NB4 (cell line): Measurements from ENCODE around the gene OTUD3.

Experiments used
- CTCF ChIP-seq: IDR thresholded peaks from one replicate; pipeline ENCODE4 v1.5.1; 2012; ENCODE audit warnings: low read depth, low read length
- MYC ChIP-seq: IDR thresholded peaks from 2 replicates; pipeline ENCODE4 v1.6.1; 2011; ENCODE audit warnings: low read depth, low read length
- POLR2A ChIP-seq: IDR thresholded peaks from 2 replicates; pipeline ENCODE4 v1.6.1; 2011; ENCODE audit warnings: mild to moderate bottlenecking; ENCODE audit not compliant: insufficient read length; ENCODE audit errors: extremely low read depth
- TF ChIP-seq, protein P1 (sequence below): IDR thresholded peaks from 2 replicates; pipeline ENCODE4 v1.6.1; 2011; ENCODE audit warnings: low read depth, low read length

- TF ChIP-seq POLR2A (no peak), CTCF (peak; percentile 78), MYC (no peak)
- TF ChIP-seq, protein P1, sequence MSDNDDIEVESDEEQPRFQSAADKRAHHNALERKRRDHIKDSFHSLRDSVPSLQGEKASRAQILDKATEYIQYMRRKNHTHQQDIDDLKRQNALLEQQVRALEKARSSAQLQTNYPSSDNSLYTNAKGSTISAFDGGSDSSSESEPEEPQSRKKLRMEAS = no peak
Measured at GRCh38 chr1:19918057-19918456, 35.9 kb downstream of the OTUD3 start.
